Endothelial cell of umbilical vein (primary cell): Measurements from ENCODE around the gene GGT6.

Experiments
- EZH2 ChIP-seq: IDR thresholded peaks from 2 replicates; pipeline ENCODE4 v1.6.1; 2012; ENCODE audit warnings: borderline replicate concordance, low read depth, mild to moderate bottlenecking, moderate library complexity, low read length, inconsistent platforms; ENCODE audit not compliant: severe bottlenecking
- GATA2 ChIP-seq: IDR thresholded peaks from 2 replicates; pipeline ENCODE4 v1.7.0; 2011; ENCODE audit warnings: low read depth, mild to moderate bottlenecking, moderate library complexity, mixed read lengths, low read length; ENCODE audit not compliant: insufficient read length, insufficient read depth
- JUN ChIP-seq: IDR thresholded peaks from 2 replicates; pipeline ENCODE4 v1.6.1; 2011; ENCODE audit warnings: borderline replicate concordance, low read depth; ENCODE audit not compliant: insufficient read length, insufficient read depth
- MYC ChIP-seq: IDR thresholded peaks from one replicate; pipeline ENCODE4 v1.6.1; 2011; ENCODE audit warnings: mild to moderate bottlenecking, low read depth, low read length
- POLR2A ChIP-seq: IDR thresholded peaks from 2 replicates; pipeline ENCODE4 v1.6.1; 2012; ENCODE audit warnings: low read depth, mild to moderate bottlenecking, control low read depth, low read length
- POLR2AphosphoS5 ChIP-seq: IDR thresholded peaks from 2 replicates; pipeline ENCODE4 v1.6.1; 2012; ENCODE audit warnings: low read depth, mild to moderate bottlenecking, control low read depth, low read length, moderate library complexity; ENCODE audit not compliant: insufficient read depth
- TF ChIP-seq, protein P1 (sequence below), 2 donors: IDR thresholded peaks; 1 replicate in 1 of 2; 2 replicates in 1 of 2; pipeline ENCODE4 v1.5.1; 2011; ENCODE audit warnings: low read length in 2 of 2, mild to moderate bottlenecking in 2 of 2, moderate library complexity in 2 of 2, control low read depth in 1 of 2, inconsistent platforms in 1 of 2, low read depth in 1 of 2; ENCODE audit not compliant: insufficient read depth in 1 of 2; ENCODE audit errors: extremely low read depth in 1 of 2
- TF ChIP-seq, protein P2 (sequence below): IDR thresholded peaks from 2 replicates; pipeline ENCODE4 v1.6.1; 2011; ENCODE audit not compliant: insufficient read depth, insufficient read length

DNA sequence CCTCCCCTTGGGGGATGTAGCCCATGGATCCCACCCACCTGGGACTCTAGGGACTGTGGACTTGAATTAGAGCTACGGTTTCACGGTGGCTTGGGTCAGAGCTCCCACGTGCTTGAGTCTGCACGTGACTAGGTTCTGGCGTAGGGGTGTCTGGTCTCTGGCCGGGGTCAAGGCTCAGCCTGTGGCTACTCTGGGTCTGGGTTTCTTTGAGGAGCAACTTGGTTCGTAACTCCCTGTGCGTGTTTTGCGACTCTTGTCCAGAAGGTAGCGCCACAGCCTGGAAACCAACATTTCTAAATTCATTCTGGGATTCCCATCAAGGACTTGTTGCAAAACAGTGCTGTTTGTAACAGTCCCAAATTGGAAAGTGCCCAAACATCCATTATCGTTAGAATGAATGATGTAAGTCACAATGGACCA, 470 bp upstream of the GGT6 start:
- TF ChIP-seq, protein P1, sequence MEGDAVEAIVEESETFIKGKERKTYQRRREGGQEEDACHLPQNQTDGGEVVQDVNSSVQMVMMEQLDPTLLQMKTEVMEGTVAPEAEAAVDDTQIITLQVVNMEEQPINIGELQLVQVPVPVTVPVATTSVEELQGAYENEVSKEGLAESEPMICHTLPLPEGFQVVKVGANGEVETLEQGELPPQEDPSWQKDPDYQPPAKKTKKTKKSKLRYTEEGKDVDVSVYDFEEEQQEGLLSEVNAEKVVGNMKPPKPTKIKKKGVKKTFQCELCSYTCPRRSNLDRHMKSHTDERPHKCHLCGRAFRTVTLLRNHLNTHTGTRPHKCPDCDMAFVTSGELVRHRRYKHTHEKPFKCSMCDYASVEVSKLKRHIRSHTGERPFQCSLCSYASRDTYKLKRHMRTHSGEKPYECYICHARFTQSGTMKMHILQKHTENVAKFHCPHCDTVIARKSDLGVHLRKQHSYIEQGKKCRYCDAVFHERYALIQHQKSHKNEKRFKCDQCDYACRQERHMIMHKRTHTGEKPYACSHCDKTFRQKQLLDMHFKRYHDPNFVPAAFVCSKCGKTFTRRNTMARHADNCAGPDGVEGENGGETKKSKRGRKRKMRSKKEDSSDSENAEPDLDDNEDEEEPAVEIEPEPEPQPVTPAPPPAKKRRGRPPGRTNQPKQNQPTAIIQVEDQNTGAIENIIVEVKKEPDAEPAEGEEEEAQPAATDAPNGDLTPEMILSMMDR (IDR thresholded peaks at IDR 0.05; ENCODE audit: extremely low read depth in 1 of 2, insufficient read depth in 1 of 2, low read depth in 1 of 2, low read length in 2 of 2) = no peak
- TF ChIP-seq POLR2A (no peak), JUN (no peak), POLR2AphosphoS5 (no peak), MYC (no peak), EZH2 (no peak), GATA2 (no peak)
- TF ChIP-seq, protein P2, sequence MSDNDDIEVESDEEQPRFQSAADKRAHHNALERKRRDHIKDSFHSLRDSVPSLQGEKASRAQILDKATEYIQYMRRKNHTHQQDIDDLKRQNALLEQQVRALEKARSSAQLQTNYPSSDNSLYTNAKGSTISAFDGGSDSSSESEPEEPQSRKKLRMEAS = no peak
